Adipose tissue (tissue), 3 donors: ENCODE measurements around the gene CPNE8. TPM values are rescaled to one million over a fixed set of nuclear protein-coding genes. Genes with fewer than 3 reads are reported as not detected.

Experiments used
- H3K27ac ChIP-seq: one replicate; pipeline ENCODE4 v1.5.1; 2013; ENCODE audit warnings: low read depth, low read length
- WGBS, 3 donors: extraction: QIAGEN DNeasy Blood & Tissue Kit; methylation state at CpG; one replicate each; pipeline ENCODE4 v1.1.7; 2013; 5-methylcytosine and 5-hydroxymethylcytosine counted together
- polyA plus RNA-seq, 3 donors: library from polyadenylated mRNA; stranded (reverse); fragments of 200-250 nt; gene quantifications; one replicate each; pipeline ENCODE4 v1.2.3, GENCODE V29; 2013
- donor health status: healthy with polysubstance abuse.
- donor health status: Bipolar disorder and iron deficiency.
- donor health status: healthy.

The CPNE8 gene
- 1 to 10 TPM; 1.3 to 8.5 (median 7.5) TPM for polyA plus RNA-seq

GRCh38 chr12:38905480-38906351 is at the start of gene CPNE8:
Gene CPNE8 (minus strand): TSS chr12:38905591. CDS start chr12:38905534, 57 bp downstream.
- WGBS, 3 donors: 0 to 1% (median 0%) methylated on average over 44 to 54 of the region's 54 CpGs

DNA sequence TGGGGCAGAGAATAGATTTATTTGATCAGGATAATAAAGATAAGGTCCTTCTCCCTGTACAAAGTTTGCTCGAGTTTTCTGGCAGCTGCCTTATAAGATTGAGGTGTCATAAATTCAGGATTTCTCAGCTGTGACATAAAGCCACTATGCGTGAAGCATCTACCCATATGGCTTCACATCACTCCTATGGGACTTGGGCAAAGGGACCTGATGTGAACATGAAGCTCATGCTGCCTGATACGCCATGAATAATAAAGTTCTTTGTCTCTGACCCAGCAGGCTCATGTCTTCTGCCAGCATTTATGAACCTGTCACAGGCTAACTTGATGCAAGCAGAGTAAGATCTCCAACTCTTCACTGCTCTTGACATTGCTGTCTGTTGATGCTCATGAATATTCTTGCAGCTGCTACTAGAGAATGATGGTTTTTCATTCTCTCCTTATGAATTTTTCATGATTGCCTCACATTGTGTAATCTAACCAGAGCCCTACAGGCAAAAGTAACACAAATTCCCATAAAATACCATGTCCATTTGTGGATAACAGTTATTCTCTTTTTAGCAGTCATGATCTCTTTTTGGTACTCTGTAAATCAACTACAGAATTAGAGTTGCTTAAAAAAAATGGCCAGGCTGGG is 49.0 kb upstream of the CPNE8 start:
- no peak overlapping the region for H3K27ac ChIP-seq
- WGBS, 3 donors: 65 to 81% (median 80%) methylated on average over 3 of the region's 3 CpGs

More at GRCh38 chr12:38905480-38906351, at the start of gene CPNE8:
- peak within 1 kb of the TSS; percentile 97 for H3K27ac ChIP-seq

GRCh38 chr12:38949363-38949762 is 44.0 kb upstream of the CPNE8 start:
- H3K27ac ChIP-seq: no peak overlapping the region
- 51 to 85% (median 71%) methylated on average over 2 of the region's 2 CpGs for WGBS, 3 donors

- H3K27ac ChIP-seq: no peak overlapping the region
- WGBS, 3 donors: 60 to 79% (median 64%) methylated on average over 1 of the region's 1 CpG
Observed at GRCh38 chr12:38934686-38935085, 29.3 kb upstream of the CPNE8 start.

GRCh38 chr12:38934078-38934584 is 28.7 kb upstream of the CPNE8 start:
- H3K27ac ChIP-seq: no peak overlapping the region
- WGBS, 3 donors: 61 to 75% (median 68%) methylated on average over 5 of the region's 5 CpGs

DNA sequence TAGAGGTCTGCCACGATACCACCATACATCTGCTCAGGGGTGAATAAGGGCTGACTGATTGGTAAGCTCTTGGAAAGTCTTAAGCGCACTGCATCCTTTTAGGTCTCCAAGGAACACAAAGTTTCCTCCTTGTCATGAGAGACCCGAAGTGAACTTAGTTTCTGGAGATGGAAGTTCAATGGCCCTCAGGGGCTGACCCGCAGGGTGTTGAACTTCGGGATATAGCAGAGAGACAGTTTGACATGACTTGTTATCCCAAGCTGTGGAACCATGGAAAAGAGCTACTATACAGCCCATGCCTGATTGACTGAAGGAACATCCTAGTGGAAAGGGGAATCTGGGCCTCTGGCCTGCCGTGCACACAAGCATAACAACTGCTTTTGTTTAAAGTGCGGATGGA is 26.9 kb upstream of the CPNE8 start:
- WGBS, 3 donors: 86 to 91% (median 90%) methylated on average over 7 of the region's 7 CpGs
- no peak overlapping the region for H3K27ac ChIP-seq

GRCh38 chr12:38931461-38931860 is 26.1 kb upstream of the CPNE8 start:
- WGBS, 3 donors: 82 to 89% (median 86%) methylated on average over 8 of the region's 8 CpGs
- no peak overlapping the region for H3K27ac ChIP-seq

DNA sequence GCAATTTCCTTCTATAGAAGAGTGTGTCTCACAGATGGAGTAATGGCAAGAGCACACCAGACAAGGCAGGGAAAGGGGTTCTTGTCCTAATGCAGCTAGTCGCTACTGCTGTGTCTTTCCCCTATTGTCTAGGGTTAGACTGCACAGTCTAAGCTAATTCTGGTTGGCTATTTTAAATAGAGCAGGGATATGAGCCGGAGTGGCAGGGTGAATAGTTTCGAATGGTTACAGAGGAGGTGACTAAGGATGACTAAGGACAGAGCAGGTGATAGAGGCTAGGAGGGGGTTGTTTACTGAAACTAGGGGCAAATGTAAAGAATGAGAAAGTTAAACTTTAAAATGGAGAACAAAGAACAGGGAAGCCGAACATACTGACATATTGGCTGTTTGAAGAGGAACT is 25.6 kb upstream of the CPNE8 start:
- H3K27ac ChIP-seq: no peak overlapping the region
- WGBS, 3 donors: 26 to 82% (median 81%) methylated on average over 4 of the region's 4 CpGs

- WGBS, 3 donors: 25 to 67% (median 56%) methylated on average over 1 of the region's 1 CpG
- no peak overlapping the region for H3K27ac ChIP-seq
Observed at GRCh38 chr12:38926501-38926900, 21.1 kb upstream of the CPNE8 start.

GRCh38 chr12:38921025-38921677 is 15.8 kb upstream of the CPNE8 start:
- H3K27ac ChIP-seq: no peak overlapping the region
- WGBS, 3 donors: 9 to 20% (median 14%) methylated on average over 2 of the region's 2 CpGs

GRCh38 chr12:38919191-38919590 is 13.8 kb upstream of the CPNE8 start:
- WGBS, 3 donors: 58 to 74% (median 73%) methylated on average over 5 of the region's 5 CpGs
- H3K27ac ChIP-seq: no peak overlapping the region

DNA sequence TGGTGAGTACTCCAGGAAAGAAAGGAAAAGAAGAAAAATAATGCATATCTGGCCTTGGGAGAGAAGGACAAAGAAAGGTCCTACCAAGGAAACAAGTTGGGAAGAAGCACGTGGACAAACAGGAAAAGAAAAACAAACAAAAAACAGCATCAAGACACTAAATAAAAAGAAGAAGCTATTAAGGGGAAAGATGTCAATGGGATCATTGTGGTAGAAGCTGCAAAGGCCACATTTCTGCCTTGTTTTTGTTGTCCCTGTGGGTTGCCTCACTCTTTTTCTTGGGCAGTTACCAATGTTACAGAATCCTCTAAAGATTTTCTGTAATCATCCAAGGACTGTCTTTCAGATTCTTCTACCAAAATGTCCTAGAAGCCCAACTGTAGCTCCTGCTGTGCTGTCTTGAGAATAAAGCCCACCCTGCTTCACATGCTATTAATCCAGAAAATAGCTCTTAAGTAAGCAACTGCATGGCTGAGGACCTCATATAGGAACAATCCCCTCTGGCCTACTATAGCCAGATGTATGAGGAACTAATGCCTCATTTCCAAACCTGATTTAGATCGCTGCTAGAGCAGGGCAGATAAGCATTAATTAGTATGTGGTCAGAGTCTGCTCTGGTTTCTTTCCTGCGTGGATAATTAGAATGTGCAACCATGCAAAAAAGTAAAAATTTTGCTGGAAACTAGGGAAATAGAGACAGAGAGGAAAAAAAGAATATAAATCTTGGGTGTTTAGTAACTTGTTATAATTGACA is 10.2 kb upstream of the CPNE8 start:
- 66 to 71% (median 70%) methylated on average over 3 of the region's 3 CpGs for WGBS, 3 donors
- no peak overlapping the region for H3K27ac ChIP-seq

DNA sequence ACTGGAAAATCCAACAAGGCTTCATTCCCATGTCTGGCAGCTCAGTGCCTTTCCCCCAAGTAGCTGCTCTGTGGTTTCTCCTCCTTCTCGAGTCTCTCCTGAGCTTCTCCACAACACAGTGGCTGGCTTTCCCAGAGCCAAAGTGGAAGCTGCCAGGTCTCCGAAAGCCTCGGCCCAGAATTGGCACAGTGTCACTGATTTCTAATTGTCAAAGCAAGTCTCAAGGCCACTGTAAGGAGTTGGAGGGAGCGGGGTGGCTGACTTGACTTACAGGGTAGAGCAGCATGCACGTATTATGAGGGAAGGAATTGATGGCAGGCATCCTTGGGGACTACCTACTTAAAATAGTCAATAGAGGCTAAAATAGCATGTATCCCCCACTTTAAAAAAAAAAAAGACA is 6.7 kb upstream of the CPNE8 start:
- no peak overlapping the region for H3K27ac ChIP-seq
- 63 to 82% (median 80%) methylated on average over 5 of the region's 5 CpGs for WGBS, 3 donors

DNA sequence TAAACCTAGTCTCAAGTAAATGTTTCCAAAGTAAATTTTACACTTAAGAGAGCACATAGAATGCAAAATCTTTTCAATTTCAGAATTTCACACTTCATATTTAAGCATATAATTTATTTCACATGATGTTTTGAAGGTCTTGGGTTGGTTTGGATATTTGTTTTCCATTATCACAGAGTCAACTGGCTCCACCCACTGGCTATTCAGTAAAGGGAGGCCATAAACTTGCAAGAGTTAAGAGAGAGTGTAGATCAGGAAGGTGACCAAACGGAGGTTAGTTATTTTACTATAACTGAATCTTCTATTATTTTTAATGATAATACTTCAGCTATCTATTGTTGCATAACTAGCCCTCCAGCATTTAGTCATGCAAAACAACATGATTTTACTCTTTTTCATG is 6.2 kb upstream of the CPNE8 start:
- WGBS, 3 donors: 35 to 36% (median 36%) methylated on average over 1 of the region's 1 CpG
- H3K27ac ChIP-seq: no peak overlapping the region

- H3K27ac ChIP-seq: no peak overlapping the region
- 69 to 73% (median 71%) methylated on average over 6 of the region's 6 CpGs for WGBS, 3 donors
Observed at GRCh38 chr12:38907201-38907923, 2.0 kb upstream of the CPNE8 start.

DNA sequence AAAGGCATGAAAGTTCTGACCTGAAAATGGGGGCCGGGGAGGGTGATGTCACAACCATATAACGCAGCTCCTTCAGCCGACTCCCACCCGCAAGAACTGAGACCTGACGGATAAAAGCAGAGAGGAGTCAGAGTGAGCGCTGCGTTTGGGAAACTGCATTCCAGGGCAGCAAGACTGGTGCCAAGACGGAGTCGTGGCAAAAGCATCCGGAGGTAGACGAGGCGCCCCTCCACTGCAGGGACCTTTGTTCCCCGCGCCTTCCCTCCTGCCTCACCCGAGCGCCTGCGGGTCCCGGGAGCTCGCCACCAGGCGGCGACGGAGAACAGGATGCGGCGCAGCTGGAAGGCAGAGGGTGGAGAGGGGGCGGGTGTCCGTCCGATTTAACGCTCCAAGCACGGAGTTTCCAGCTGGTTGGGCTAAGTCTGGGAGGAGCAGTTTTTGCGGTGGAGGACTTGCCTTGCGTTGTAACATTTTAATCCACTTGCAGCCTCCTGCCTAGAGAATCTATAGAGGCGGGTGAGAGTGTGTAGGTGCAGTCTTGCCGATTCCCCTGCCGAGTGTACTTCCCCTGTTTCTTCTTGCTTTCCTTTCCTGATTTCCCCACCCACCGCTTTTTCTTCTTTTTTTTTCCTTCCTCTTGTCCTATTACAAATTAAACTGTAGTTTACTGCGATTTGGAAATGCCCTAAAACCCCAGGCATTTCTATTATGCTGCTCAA is 1.2 kb upstream of the CPNE8 start:
- no peak overlapping the region for H3K27ac ChIP-seq
- WGBS, 3 donors: 0 to 1% (median 0%) methylated on average over 36 of the region's 36 CpGs
